Measurements from ENCODE around the gene SINHCAF.
"Not testable (repeated sequence)": the region's sequence is repeated elsewhere in the genome, so short reads cannot be mapped to it uniquely, and the experiment has no call there.

Gene SINHCAF

DNA sequence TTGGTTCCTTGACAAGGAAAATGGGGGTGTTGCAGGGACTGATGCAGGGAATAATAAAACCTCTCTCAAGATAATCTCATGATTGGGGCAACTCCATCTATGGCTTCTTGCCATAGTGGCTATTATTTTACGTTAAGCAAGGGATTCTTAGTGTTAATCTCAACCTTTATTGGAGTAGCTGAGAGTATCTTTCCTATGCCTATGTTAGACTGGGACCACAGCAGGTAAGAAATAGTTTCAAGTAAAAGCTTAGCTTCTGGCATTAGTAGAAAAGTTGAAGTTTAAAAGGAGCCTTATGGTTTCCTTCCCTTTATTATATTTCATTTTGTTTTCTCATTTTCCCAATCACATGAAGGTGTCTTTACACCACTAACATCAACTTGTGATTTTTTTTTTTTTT is 16.7 kb downstream of the SINHCAF start:
- no peak for DNase-seq (ENCODE audit: low read depth)

DNA sequence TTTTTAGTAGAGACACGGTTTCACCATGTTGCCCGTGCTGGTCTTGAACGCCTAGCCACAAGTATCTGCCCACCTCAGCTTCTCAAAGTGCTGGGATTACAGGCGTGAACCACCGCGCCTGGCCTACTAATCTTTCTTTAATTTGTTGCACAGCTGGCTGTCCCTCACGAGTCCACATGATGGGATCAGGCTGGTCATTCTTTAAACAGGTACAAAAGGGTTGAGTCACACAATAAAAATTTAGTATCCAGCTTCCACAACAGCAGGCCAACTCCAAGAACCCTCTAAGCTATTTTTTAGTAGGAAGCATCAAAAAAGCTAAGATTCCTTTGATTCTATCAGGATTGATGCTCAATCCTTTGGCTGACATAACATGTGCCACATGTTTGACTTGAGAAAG is 17.8 kb downstream of the SINHCAF start:
- no peak for DNase-seq (ENCODE audit: low read depth)

DNA sequence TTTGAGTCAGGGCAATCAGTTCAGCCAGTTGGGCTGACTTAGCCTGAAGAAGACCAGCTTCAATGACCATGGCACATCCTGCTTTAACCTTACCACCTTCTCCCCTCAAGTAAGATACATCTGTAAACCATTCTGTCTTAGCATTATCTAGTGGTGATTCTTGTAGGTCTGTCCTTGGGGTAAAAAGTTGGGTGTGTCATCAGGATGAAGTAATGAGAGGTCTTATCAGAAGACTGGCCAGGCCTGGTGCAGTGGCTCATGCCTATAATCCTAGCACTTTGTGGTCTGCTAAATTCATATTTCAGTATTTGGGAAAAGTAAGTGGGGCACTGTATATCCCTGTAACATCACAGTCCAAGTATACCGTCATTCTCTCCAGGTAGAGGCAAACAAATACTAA is 19.1 kb downstream of the SINHCAF start:
- DNase-seq (ENCODE audit: low read depth) = no peak

DNA sequence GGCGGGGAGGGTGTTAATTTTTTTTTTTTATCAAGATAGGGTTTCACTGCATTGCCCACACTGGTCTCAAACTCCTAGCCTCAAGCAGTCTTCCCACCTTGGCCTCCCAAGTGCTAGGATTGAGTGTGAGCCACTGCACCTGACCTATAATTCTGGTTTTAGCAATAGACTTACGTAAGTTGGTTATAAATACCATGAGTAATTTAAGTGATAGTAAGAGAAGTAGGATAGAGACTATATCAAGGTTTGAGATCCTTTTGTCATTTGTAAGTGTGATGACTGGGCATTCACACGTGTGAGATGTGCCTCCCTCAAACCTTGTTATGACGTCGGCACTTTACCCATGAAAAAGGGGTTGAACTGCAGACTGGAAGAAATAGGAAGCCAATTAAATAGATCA is 22.5 kb downstream of the SINHCAF start:
- DNase-seq (ENCODE audit: low read depth) = no peak

DNA sequence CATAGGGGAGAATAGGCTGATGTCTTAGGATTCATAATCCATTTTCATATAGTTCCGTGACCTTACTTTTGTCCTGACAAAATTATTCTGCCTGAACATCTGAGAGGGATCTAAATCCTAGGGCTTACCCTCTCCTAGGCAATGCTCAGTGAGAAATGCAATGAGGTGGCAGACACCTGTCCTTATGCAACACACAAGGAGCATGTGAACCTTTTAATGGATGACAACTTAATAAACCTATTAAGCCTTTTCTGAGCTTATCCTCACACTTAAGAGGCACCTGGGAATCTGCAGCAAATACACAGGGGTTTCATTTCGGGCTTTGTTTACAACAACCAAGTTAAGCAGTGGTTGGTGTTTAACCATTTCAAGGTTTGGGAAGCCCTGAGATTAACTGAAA is 24.6 kb downstream of the SINHCAF start:
- DNase-seq (ENCODE audit: low read depth) = no peak

DNA sequence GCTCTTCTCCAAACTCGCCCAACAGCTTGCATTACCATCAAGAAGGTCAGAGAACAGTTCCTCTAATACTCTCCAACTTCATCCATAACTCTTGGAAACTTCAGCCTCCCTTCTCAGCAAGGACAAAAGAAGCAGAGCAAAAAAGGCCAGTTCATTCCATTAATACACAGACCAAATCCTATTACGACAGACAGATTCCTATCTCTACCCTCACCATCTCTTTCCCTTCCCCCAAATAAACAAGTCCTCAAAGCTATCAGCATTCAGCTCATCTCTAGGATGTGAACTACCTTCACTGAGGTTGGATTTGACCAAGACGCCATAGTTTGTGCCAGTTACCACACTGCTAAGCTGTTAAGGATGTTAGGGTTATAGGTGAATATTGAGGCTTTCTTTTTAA is 25.2 kb downstream of the SINHCAF start:
- no peak for DNase-seq (ENCODE audit: low read depth)

DNA sequence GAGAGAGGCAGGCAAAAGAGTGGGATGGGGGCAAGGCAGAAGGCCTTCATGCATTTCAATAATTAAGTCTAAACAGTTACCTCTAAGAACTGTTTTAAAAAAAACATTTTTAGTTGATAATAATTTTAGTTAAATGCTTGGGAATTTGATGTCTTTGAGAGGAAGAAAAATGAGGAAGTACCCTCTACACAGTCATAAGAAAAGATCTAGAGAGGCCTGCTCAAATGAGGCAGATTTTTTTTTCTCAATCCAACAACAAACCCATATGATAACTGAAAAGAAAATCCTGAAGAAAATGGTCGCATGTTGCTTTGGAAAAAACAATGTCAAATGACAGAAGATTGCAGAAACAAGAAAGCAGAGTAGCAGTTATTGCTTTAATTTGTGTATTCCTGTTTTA is 25.6 kb downstream of the SINHCAF start:
- DNase-seq (ENCODE audit: low read depth) = no peak

DNA sequence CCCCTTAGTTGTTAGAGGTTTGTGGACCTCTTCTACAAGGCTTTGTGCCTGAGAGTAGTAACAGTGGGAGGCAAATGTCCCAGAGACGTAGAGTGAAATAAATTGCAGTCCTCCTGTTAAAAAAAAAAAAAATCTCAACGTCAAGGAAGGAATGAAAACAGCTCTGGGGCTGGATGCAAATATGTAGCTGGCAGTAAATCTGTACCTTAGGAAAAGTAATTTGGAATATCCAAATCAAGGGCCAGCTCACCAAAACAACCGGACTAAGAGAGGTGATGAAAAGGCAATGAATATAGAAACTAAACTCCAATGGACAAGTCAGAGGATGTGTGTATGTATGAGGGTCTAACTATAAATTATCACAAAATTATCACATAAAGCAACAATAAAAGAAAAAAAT is 27.0 kb downstream of the SINHCAF start:
- DNase-seq (ENCODE audit: low read depth) = no peak

DNA sequence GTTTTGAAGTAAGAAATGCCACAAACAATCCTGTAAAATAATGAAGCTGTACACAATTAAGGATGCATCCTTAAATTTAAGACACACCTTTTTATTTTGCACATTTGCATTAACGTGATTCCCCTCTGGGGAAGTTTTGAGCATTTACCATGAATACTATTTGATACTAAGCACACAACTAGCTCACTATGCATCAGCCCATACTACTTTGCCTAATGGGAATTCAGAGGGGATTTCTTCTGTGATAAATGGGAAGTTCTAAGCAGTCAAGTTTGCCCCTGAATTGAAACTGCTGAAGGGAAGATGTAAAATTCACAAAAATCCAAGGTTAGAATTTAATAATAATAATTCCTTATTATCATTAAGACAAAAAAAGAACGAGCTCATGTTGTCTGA is 27.4 kb downstream of the SINHCAF start:
- no peak for DNase-seq (ENCODE audit: low read depth)

DNA sequence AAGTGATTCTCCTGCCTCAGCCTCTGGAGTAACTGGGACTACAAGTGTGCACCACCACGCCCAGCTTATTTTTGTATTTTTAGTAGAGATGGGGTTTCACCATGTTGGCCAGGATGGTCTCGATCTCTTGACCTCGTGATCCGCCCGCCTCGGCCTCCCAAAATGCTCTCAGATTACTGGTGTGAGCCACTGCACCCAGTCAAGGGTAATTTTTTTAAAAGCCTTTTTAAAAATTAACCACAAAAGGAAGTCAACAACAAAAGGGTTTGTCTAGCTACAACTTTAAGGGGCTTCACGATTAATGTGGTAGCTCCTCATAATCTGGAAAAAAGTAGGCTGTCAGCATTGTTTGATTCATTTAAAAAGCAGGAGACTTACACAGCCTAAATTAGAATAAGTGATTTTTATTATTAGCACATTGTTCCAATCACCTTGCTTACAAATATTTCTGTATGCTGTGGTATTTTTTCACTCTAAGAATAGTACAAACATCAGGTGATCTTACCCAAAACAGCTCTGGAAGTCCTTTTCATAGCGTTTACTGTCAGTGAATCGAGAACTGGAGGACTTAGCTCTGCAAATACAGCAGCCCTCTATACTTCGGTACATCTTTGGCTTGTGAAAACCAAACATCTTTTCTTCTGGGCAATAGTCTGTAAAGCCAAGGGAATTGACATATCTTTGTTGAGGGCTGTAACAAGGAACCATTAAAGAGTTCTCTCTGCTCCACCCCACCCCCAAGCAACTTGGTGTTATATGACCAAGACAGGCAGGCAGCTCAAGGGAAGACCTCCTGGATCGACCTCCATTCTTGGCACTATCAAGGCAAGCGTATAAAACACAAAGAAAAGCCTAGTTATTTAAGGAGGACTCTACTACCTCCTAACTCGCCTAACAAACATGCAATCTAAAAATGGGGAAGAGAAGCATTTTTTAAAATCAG is 28.1 kb downstream of the SINHCAF start:
- no peak for DNase-seq (ENCODE audit: low read depth)

DNA sequence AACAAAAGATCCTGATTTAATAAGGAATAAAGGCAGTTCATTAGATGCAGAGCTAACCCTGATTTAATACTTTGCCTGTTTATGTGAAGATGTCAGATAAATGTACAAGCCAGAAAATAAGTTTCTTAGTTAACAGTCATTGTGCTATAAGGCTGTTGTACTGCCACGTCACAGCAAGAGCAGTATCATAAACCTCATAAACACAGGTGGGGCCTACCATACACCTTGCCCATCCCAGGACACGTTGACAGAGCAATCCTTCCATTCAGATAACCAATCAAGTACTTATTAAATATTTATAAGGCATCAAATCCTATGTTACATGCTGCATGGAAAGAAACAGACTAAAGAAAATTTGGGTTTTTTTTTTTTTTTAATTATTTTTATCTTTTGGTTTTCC is 36.5 kb downstream of the SINHCAF start:
- DNase-seq (ENCODE audit: low read depth) = no peak

DNA sequence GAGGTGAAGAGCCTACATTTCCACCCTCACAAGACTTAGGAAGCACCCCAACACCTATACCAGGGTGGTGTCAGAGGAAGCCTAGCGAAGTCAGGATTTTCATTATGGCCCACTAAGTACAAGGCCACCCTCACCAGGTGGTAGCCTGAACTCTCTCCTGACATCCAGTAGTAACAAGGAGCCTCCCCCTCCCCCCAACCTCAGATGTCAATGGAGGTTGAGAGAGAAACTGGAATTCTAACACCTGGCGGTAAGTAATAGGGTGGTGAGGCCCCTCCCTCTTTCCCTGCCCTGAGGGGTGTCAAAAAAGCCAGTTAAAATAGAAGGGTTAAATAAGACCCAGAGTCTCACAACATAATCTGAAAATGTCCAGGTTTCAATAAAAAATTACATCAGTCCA is 37.6 kb downstream of the SINHCAF start:
- no peak for DNase-seq (ENCODE audit: low read depth)

DNA sequence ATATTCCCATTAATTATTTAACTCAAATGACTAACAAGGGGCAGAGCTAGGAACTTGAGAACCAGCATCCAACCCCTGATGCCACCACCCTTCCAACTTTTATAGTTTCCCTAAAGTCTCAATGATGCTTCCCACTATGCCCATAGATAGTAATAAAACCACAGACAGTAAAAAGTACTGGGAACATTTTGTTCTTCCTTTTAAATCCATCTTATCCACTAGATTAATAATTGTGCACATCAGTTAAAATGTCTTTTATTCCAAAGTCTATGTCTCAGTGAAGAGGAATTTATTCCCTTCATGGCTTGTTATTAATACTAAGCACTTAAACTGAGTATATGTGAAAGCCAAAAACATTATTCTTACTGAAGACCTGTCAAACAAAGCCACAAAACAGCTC is 45.8 kb downstream of the SINHCAF start:
- peak; percentile 17 for DNase-seq (ENCODE audit: low read depth)

DNA sequence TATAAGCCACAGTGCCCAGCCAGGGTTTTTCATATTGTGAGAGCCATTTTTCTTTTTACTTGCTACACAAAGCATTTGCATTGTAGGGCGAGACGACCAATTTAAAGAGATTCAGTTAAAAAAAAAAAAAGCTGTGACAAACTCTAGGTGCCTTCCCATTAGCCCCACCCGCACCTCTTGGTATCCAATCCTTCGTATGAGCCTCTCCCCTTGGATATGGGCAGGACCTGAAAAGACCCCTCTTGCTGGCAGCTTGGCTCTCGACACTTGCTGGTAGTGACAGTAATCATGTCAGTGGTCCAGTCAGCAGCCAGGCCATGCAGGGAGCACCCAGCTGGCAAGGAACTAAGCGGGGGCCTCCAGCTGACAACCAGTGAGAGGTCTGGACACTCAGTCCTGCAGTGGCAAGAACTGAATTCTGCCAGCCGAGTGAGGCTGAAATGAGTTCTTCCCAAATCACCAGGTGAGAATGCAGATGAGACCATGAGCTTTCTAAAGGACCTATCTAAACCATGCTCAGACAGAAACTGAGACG is 46.5 kb downstream of the SINHCAF start:
- no peak for DNase-seq (ENCODE audit: low read depth)

DNA sequence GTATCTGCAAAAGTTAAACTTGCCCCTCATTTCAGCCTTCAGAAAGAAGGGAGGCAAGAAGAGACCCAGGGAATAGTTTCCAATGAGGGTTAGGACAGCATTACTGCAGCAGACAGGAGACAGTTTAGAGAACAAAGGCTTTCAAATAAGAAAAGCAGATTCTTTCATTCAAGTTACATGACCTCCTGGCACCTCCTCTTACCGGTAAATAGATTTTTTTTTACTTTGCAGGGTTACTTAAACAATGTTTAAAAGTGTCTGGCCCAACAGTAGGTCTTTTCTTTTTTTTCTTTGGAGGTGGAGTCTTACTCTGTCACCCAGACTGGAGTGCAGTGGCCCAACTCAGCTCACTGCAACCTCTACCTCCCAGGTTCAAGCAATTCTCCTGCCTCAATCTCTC is 47.1 kb downstream of the SINHCAF start:
- DNase-seq (ENCODE audit: low read depth) = no peak

DNA sequence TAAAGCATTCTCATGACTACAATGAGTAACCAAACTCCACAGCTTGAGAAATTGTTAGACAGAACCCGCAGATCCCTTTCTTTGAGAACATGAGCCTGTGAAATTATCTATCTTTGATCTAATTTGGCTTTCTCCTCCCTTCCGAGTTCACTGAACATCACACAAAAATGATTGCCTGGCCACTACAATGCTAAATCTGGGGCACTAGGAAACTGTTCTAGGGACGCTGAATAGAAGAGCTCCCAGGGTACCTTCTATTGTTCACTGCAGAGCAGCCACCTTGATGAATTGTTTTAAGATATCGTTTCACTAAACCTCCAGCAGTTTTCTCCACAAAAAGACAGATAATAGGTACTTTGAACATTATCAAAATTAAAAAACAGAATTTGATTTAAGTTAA is 47.5 kb downstream of the SINHCAF start:
- no peak for DNase-seq (ENCODE audit: low read depth)

DNA sequence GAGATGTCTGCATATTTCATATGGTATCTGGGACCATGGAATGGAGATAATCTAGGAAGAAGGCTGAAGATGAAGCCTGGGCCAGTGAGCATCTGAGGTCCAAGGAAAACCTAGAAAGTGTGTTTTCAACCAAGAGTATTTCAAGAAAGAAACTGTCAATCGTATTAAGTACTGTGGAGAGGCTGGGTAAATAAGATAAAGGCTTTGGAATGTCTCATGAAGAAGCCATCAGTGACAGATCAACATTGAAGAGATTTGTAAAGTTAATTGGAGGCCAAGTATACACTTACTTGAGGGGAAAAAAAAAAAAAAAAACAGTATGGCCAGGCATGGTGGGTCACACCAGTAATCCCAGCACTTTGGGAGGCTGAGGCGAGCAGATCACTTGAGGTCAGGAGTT is 48.9 kb downstream of the SINHCAF start:
- DNase-seq (ENCODE audit: low read depth) = no peak

DNA sequence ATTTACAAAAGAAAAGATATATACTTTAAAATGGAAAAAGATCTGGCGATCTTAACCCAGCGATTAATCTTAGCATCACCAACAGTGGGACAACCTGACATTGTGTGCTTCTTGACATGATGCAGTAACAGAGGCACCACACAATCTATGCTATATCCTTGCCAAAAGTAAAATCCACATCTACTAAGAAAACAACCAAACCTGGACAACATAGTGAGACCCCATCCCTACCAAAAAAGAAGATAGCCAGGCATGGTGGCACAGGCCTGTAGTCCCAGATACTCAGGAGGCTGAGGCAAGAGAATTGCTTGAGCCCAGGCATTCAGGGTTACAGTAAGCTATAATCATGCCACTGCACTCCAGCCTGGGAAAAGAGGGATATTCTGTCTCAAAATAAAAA is 50.5 kb downstream of the SINHCAF start:
- no peak for DNase-seq (ENCODE audit: low read depth)

DNA sequence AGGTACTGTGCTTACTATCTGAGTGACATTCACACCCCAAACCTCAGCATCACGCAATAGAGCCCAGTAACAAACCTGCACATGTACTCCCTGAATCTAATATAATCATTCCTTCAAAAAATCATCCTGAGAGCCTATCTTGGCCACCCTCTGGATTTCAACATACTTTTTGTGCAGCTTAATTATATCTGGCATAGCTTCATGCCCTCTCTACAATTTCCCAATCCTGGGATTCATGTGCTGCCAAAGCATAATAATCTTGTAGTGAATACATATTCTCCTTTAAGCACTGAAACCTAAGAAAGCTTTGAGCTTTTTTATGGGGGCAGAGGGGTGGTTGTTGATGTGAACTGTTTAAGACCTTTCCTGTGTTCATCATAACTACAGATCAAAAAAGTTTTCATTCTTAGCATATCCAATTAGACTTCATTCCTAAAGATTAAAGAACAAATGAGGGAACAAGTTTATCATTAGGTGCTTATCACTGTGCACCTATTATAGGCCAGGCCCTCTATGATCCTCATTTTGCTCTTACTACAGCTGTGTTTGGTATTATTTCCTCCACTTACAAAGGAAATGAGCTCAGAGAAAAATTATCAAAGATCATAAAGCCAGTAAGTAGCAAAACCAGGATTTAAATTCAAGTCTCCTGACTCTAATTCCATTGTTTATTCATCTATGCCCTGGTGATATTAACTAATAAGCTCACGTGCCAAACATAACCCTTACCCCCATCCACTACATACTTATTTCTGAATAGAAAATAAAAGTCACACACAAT is 51.2 kb downstream of the SINHCAF start:
- no peak for DNase-seq (ENCODE audit: low read depth)

DNA sequence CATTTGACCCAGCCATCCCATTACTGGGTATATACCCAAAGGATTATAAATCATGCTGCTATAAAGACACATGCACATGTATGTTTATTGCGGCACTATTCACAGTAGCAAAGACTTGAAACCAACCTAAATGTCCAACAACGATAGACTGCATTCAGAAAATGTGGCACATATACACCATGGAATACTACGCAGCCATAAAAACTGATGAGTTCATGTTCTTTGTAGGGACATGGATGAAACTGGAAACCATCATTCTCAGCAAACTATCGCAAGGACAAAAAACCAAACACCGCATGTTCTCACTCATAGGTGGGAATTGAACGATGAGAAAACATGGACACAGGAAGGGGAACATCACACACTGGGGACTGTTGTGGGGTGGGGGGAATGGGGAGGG is 52.2 kb downstream of the SINHCAF start:
- DNase-seq (ENCODE audit: low read depth) = not testable (repeated sequence)

DNA sequence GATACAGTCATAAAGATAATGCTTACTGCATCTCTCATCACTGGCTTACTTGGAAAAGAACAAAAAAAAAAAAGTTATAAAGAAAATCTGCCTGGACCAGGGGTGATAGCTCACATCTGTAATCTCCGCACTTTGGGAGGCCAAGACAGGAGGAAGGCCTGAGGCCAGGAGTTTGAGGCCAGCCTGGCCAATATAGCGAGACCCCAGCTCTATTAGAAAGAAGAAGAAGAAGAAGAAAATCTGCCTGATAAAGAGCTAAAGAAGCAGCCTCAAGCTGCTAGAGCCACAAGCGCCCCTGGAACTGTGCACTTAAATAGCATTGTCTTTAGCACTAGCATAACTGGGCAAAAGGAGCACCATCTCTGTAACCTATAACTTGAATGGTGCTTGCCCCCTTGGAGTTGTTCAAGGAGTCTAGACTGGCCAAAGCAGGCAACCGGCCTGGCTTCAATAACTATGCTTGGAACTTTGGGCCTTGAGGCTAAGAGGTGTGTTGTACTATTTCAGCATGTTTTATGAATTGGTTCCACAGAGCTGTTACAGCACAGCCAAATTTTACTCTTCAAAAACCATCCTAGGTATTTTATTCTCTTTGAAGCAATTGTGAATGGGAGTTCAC is 53.2 kb downstream of the SINHCAF start:
- DNase-seq (ENCODE audit: low read depth) = no peak

DNA sequence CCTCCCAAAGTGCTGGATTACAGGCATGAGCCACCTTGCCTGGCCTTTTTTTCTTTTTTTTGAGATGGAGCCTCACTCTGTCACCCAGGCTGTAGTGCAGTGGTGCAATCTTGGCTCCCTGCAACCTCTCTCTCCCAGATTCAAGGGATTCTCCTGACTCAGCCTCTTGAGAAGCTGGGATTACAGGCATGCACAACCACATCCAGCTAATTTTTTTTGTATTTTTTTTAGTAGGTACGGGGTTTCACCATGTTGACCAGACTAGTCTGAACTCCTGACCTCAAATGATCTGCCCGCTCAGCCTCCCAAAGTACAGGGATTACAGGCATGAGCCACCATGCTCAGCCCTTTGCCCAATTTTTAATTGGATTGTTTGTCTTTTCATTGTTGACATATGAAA is 58.0 kb downstream of the SINHCAF start:
- DNase-seq (ENCODE audit: low read depth) = peak; percentile 5

DNA sequence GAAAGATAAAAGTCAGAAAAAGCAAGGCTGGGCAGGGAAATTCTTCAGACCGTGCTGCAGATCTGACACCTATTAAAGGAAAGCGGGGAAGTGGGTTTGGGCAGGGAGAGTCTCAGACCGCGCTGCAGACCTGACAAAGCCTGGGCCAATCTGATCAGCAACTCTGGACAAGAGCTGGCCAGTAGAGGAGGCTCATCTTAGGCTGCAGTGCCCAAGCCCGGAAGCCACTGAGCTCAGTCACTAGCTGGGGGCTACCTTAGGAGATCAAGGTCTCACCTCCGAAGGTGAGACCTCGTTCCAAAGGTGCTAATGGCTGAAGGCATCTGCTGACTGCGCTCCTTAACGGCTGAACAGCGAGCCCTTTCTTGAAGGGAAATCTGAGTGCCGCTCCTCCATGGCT is 60.2 kb downstream of the SINHCAF start:
- no peak for DNase-seq (ENCODE audit: low read depth)
